GM19467 (cell line): Measurements from ENCODE around the gene ETFA.

Experiments used
- ATAC-seq: cut with Tn5 transposase; IDR thresholded peaks from one replicate; pipeline ENCODE4 v1.9.1; 2021; ENCODE audit warnings: mild to moderate bottlenecking, moderate library complexity; ENCODE audit not compliant: unreplicated experiment

ETFA gene

GRCh38 chr15:76340803-76341365 lies 29.6 kb upstream of the ETFA start:
- ATAC-seq = no peak

- ATAC-seq = no peak
Measured at GRCh38 chr15:76340198-76340802, 29.0 kb upstream of the ETFA start.

GRCh38 chr15:76339305-76340197 lies 28.3 kb upstream of the ETFA start:
- ATAC-seq = no peak

- no peak for ATAC-seq
Measured at GRCh38 chr15:76338486-76339304, 27.4 kb upstream of the ETFA start.

GRCh38 chr15:76337696-76338485 lies 26.6 kb upstream of the ETFA start:
- no peak for ATAC-seq

GRCh38 chr15:76337059-76337695 lies 25.9 kb upstream of the ETFA start:
- no peak for ATAC-seq

- ATAC-seq = peak; percentile 50
Measured at GRCh38 chr15:76336254-76337058, 25.2 kb upstream of the ETFA start, which contains the start of gene ISL2. ISL2 (plus strand) TSS chr15:76336773; CDS start chr15:76336884, 111 bp downstream.

GRCh38 chr15:76335307-76336253 lies 24.3 kb upstream of the ETFA start:
- peak; percentile 22 for ATAC-seq

- ATAC-seq = no peak
Measured at GRCh38 chr15:76334438-76335306, 23.4 kb upstream of the ETFA start.

GRCh38 chr15:76333720-76334437 lies 22.6 kb upstream of the ETFA start:
- no peak for ATAC-seq

GRCh38 chr15:76333309-76333708 lies 22.0 kb upstream of the ETFA start:
- ATAC-seq = no peak

GRCh38 chr15:76332796-76333195 lies 21.5 kb upstream of the ETFA start:
- no peak for ATAC-seq

GRCh38 chr15:76330080-76330680 lies 18.9 kb upstream of the ETFA start:
- no peak for ATAC-seq

GRCh38 chr15:76328958-76329357 lies 17.7 kb upstream of the ETFA start:
- ATAC-seq = no peak

- ATAC-seq = no peak
Measured at GRCh38 chr15:76328106-76328696, 16.9 kb upstream of the ETFA start.
